A549 (cell line): ENCODE measurements around the gene RAB30. TPM values are rescaled to one million over a fixed set of nuclear protein-coding genes. Genes with fewer than 3 reads are reported as not detected.

Source experiments
- ATAC-seq, 2 experiments: fragments of 200-7000 bp in 1 of 2; fragments of >200 bp in 1 of 2; cut with Nextera tagmentation in 1 of 2; cut with Tn5 transposase in 1 of 2; 3 replicates each; pipeline versions ENCODE4 v1.8.0 to v1.9.1; 2018 to 2020; ENCODE audit warnings: mild to moderate bottlenecking in 1 of 2, moderate library complexity in 1 of 2
- CTCF ChIA-PET: fragments of 300-600 bp; sonication (Branson Sonifier 250); formaldehyde crosslinking; extraction: SDS; loops from one replicate; lab custom pipeline; 2021; ENCODE audit warnings: antibody characterized with exemption, inconsistent platforms; lab: Yijun Ruan, JAX
- POLR2A ChIA-PET: fragments of 350-600 bp; formaldehyde crosslinking; extraction: SDS; loops from one replicate; lab custom pipeline; 2021; ENCODE audit warnings: antibody characterized with exemption, inconsistent platforms; lab: Yijun Ruan, JAX
- DNase-seq, 2 experiments: peaks; one replicate each; pipeline versions ENCODE4 v3.0.0 to v3.0.0-alpha.2; 2011 to 2016; ENCODE audit warnings: low read depth in 1 of 2, low spot score in 1 of 2
- FAIRE-seq: peaks from 2 replicates; lab custom pipeline; 2011; peaks lifted over from hg19 to GRCh38; lab: Jason Lieb, UNC
- H3K27ac ChIP-seq, 2 experiments: fragments of >200 bp; sonication (Bioruptor Twin); formaldehyde crosslinking; 3 replicates each; pipeline ENCODE4 v1.5.1; 2016 to 2017
- H3K4me1 ChIP-seq: fragments of >200 bp; sonication (Bioruptor Twin); formaldehyde crosslinking; 3 replicates; pipeline ENCODE4 v1.6.1; 2016
- H3K4me2 ChIP-seq: fragments of >200 bp; sonication (Bioruptor Twin); formaldehyde crosslinking; 3 replicates; pipeline ENCODE4 v1.6.1; 2016
- H3K4me3 ChIP-seq: fragments of >200 bp; sonication (Bioruptor Twin); formaldehyde crosslinking; 3 replicates; pipeline ENCODE4 v1.5.1; 2016
- H3K9me3 ChIP-seq: fragments of >200 bp; sonication (Bioruptor Twin); formaldehyde crosslinking; 3 replicates; pipeline ENCODE4 v1.6.1; 2016
- CHD2 ChIP-seq: fragments of 150-350 bp; IDR thresholded peaks from 2 replicates; pipeline ENCODE4 v1.6.1; 2014; ENCODE audit warnings: low read length; ENCODE audit not compliant: partially characterized antibody
- EHF ChIP-seq: fragments of 250-450 bp; sonication (Bioruptor Pico); IDR thresholded peaks from 2 replicates; pipeline ENCODE4 v1.5.0; 2020; ENCODE audit warnings: mild to moderate bottlenecking
- EP300 ChIP-seq, 2 experiments: fragments of >200 bp; sonication (Bioruptor Twin); formaldehyde crosslinking; IDR thresholded peaks; 2 replicates in 1 of 2; 3 replicates in 1 of 2; pipeline ENCODE4 v1.6.1; 2016 to 2017
- ESRRA ChIP-seq: fragments of 150-350 bp; IDR thresholded peaks from 2 replicates; pipeline ENCODE4 v1.6.1; 2014; ENCODE audit warnings: mild to moderate bottlenecking, low read length, borderline replicate concordance
- FOSB ChIP-seq: fragments of 250-450 bp; sonication (Bioruptor Pico); IDR thresholded peaks from 2 replicates; pipeline ENCODE4 v1.5.0; 2020; ENCODE audit warnings: mild to moderate bottlenecking, moderate library complexity
- HEYL ChIP-seq: fragments of 250-450 bp; sonication (Bioruptor Pico); IDR thresholded peaks from 2 replicates; pipeline ENCODE4 v1.8.0; 2021; ENCODE audit warnings: mild to moderate bottlenecking, moderate library complexity
- HOXB5 ChIP-seq: fragments of 250-450 bp; sonication (Bioruptor Pico); IDR thresholded peaks from 2 replicates; pipeline ENCODE4 v1.5.0; 2020; ENCODE audit warnings: mild to moderate bottlenecking, moderate library complexity
- POLR2AphosphoS2 ChIP-seq: conservative IDR thresholded peaks from 2 replicates; pipeline ENCODE4 v1.6.1; 2012; ENCODE audit warnings: low read length, improper control_type of control experiment, inconsistent platforms
- RFX5 ChIP-seq: fragments of 450-650 bp; IDR thresholded peaks from 2 replicates; pipeline ENCODE4 v1.7.1; 2014; ENCODE audit warnings: antibody characterized with exemption, mild to moderate bottlenecking, moderate library complexity
- SMC3 ChIP-seq: fragments of >200 bp; sonication (Bioruptor Twin); formaldehyde crosslinking; IDR thresholded peaks from 3 replicates; pipeline ENCODE4 v1.6.1; 2018; ENCODE audit warnings: inconsistent platforms
- TP53 ChIP-seq: fragments of 250-450 bp; sonication (Bioruptor Pico); IDR thresholded peaks from 2 replicates; pipeline ENCODE4 v1.5.0; 2021; ENCODE audit warnings: mild to moderate bottlenecking, moderate library complexity
- ZNF302 ChIP-seq: fragments of 250-450 bp; sonication (Bioruptor Pico); IDR thresholded peaks from 2 replicates; pipeline ENCODE4 v1.9.0; 2021; ENCODE audit warnings: inconsistent platforms, mild to moderate bottlenecking, moderate library complexity
- ZSCAN20 ChIP-seq: fragments of 250-450 bp; sonication (Bioruptor Pico); IDR thresholded peaks from 2 replicates; pipeline ENCODE4 v1.8.0; 2022; ENCODE audit warnings: mild to moderate bottlenecking, moderate library complexity
- WGBS: methylation state at CpG from one replicate; pipeline ENCODE4 v1.1.6; 2017; ENCODE audit errors: missing lambda C conversion rate; 5-methylcytosine and 5-hydroxymethylcytosine counted together
- polyA plus RNA-seq, 4 experiments: library from polyadenylated mRNA; depleted of rRNA in 3 of 4; stranded (reverse); fragments of >200 nt; fragmentation: RNase III in 1 of 4; extraction: RNeasy Plus Mini Kit Qiagen cat#74134 plus additional on column Dnase treatment in 1 of 4; gene quantifications; 2 replicates in 3 of 4; 3 replicates in 1 of 4; pipeline ENCODE4 v1.2.3, GENCODE V29; 2011 to 2017
- TF ChIP-seq, protein P1 (sequence below): fragments of 250-450 bp; sonication (Bioruptor Pico); IDR thresholded peaks from 2 replicates; pipeline ENCODE4 v1.5.0; 2021; ENCODE audit warnings: mild to moderate bottlenecking, moderate library complexity, borderline replicate concordance
- TF ChIP-seq, protein P2 (sequence below): fragments of 150-350 bp; IDR thresholded peaks from 2 replicates; pipeline ENCODE4 v1.6.1; 2014; ENCODE audit warnings: low read depth, mild to moderate bottlenecking, low read length
- TF ChIP-seq, protein P3 (sequence below): IDR thresholded peaks from 2 replicates; pipeline ENCODE4 v1.6.1; 2012
- TF ChIP-seq, protein P4 (sequence below): fragments of 200-600 bp; sonication (generic); IDR thresholded peaks from 2 replicates; pipeline ENCODE4 v1.6.1; 2016; ENCODE audit warnings: antibody characterized with exemption, mild to moderate bottlenecking, moderate library complexity
- TF ChIP-seq, protein P5 (sequence below): fragments of 450-650 bp; IDR thresholded peaks from 2 replicates; pipeline ENCODE4 v1.6.1; 2014; ENCODE audit warnings: antibody characterized with exemption
- TF ChIP-seq, protein P6 (sequence below): fragments of >200 bp; sonication (Bioruptor Twin); formaldehyde crosslinking; IDR thresholded peaks from 2 replicates; pipeline ENCODE4 v1.6.1; 2016

Gene RAB30
- polyA plus RNA-seq, 2 of the 4 experiments (the other 2 are of a cell fraction) = 4.2 to 6.2 TPM

DNA sequence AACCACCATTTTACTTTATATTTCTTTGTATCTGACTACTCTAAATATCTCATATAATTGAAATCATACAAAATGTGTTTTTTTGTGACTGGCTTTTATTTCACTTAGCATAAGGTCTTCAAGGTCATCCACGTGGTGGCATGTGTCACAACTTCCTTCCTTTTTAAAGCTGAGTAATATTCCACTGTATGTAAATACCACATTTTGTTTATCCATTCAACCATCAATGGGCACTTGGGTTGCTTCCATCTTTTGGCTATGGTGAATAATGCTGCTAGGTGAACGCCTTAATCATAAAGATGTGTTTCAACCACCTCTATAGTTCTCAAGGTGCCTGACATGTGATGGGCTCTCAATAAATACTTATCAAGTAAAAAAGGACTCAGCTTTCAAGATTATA lies 15.5 kb downstream of the RAB30 start:
- FAIRE-seq (no peak), DNase-seq (no peak), ATAC-seq (no peak)
- Histone ChIP-seq H3K4me1 (peaks cover 18% of the 10 kb centered on the region), H3K27ac (no peak overlapping the region), H3K4me2 (no peak overlapping the region), H3K4me3 (no peak overlapping the region), H3K9me3 (no peaks in the 10 kb centered on the region)
- WGBS = 63% methylated on average over 2 of the region's 2 CpGs
- TF ChIP-seq ZSCAN20 (no peak), HEYL (no peak), RFX5 (no peak), FOSB (CRISPR knock-in tag) (no peak), HOXB5 (CRISPR knock-in tag) (no peak), ESRRA (no peak)
- TF ChIP-seq, protein P1, sequence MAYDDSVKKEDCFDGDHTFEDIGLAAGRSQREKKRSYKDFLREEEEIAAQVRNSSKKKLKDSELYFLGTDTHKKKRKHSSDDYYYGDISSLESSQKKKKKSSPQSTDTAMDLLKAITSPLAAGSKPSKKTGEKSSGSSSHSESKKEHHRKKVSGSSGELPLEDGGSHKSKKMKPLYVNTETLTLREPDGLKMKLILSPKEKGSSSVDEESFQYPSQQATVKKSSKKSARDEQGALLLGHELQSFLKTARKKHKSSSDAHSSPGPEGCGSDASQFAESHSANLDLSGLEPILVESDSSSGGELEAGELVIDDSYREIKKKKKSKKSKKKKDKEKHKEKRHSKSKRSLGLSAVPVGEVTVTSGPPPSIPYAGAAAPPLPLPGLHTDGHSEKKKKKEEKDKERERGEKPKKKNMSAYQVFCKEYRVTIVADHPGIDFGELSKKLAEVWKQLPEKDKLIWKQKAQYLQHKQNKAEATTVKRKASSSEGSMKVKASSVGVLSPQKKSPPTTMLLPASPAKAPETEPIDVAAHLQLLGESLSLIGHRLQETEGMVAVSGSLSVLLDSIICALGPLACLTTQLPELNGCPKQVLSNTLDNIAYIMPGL = no peak
- TF ChIP-seq, protein P2, sequence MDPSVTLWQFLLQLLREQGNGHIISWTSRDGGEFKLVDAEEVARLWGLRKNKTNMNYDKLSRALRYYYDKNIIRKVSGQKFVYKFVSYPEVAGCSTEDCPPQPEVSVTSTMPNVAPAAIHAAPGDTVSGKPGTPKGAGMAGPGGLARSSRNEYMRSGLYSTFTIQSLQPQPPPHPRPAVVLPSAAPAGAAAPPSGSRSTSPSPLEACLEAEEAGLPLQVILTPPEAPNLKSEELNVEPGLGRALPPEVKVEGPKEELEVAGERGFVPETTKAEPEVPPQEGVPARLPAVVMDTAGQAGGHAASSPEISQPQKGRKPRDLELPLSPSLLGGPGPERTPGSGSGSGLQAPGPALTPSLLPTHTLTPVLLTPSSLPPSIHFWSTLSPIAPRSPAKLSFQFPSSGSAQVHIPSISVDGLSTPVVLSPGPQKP = no peak
- TF ChIP-seq, protein P3, sequence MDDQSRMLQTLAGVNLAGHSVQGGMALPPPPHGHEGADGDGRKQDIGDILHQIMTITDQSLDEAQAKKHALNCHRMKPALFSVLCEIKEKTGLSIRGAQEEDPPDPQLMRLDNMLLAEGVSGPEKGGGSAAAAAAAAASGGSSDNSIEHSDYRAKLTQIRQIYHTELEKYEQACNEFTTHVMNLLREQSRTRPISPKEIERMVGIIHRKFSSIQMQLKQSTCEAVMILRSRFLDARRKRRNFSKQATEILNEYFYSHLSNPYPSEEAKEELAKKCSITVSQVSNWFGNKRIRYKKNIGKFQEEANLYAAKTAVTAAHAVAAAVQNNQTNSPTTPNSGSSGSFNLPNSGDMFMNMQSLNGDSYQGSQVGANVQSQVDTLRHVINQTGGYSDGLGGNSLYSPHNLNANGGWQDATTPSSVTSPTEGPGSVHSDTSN = no peak
- TF ChIP-seq, protein P4, sequence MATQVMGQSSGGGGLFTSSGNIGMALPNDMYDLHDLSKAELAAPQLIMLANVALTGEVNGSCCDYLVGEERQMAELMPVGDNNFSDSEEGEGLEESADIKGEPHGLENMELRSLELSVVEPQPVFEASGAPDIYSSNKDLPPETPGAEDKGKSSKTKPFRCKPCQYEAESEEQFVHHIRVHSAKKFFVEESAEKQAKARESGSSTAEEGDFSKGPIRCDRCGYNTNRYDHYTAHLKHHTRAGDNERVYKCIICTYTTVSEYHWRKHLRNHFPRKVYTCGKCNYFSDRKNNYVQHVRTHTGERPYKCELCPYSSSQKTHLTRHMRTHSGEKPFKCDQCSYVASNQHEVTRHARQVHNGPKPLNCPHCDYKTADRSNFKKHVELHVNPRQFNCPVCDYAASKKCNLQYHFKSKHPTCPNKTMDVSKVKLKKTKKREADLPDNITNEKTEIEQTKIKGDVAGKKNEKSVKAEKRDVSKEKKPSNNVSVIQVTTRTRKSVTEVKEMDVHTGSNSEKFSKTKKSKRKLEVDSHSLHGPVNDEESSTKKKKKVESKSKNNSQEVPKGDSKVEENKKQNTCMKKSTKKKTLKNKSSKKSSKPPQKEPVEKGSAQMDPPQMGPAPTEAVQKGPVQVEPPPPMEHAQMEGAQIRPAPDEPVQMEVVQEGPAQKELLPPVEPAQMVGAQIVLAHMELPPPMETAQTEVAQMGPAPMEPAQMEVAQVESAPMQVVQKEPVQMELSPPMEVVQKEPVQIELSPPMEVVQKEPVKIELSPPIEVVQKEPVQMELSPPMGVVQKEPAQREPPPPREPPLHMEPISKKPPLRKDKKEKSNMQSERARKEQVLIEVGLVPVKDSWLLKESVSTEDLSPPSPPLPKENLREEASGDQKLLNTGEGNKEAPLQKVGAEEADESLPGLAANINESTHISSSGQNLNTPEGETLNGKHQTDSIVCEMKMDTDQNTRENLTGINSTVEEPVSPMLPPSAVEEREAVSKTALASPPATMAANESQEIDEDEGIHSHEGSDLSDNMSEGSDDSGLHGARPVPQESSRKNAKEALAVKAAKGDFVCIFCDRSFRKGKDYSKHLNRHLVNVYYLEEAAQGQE = no peak
- ChIA-PET POLR2A (no interaction called here), CTCF (no interaction called here)

DNA sequence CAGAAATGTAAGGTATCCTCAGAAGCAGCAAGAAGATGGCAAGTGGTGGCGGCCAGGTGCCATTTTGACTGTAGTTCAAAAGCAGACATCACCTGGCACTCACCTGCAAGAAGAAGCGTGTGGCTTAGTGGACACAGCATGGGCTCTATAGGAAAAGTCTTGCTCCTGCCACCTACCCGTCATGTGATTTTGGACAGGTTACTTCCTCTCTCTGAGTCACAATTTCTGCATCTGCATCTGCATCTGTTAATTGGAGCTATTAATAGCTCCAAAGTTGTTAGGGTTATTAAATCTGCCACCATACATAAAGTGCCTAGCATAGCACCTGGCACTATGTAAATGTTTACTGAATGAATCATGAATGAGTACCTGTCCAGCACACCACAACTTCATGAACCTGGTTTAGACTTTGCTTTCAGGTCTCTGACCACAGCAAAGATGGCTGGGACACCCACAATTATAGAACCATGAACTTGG lies 16.8 kb downstream of the RAB30 start:
- no peak overlapping the region for H3K4me2 ChIP-seq
- H3K4me1 ChIP-seq = peaks cover 18% of the 10 kb centered on the region
- ATAC-seq = no peak
- 92% methylated on average over 3 of the region's 3 CpGs for WGBS
- ChIA-PET CTCF (no interaction called here), POLR2A (no interaction called here)
- no peak for FAIRE-seq
- H3K4me3 ChIP-seq = no peak overlapping the region
- H3K9me3 ChIP-seq = 0 out of 3 replicates have a peak, but pooled peaks cover 3% of the 10 kb centered on the region
- no peak for DNase-seq
- TF ChIP-seq SMC3 = no peak
- TF ChIP-seq EP300 (IDR thresholded peaks at IDR 0.05) = no peak
- TF ChIP-seq POLR2AphosphoS2 = no peak
- TF ChIP-seq, protein P5, sequence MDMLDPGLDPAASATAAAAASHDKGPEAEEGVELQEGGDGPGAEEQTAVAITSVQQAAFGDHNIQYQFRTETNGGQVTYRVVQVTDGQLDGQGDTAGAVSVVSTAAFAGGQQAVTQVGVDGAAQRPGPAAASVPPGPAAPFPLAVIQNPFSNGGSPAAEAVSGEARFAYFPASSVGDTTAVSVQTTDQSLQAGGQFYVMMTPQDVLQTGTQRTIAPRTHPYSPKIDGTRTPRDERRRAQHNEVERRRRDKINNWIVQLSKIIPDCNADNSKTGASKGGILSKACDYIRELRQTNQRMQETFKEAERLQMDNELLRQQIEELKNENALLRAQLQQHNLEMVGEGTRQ = no peak
- TF ChIP-seq, protein P6, sequence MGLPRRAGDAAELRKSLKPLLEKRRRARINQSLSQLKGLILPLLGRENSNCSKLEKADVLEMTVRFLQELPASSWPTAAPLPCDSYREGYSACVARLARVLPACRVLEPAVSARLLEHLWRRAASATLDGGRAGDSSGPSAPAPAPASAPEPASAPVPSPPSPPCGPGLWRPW = no peak
- TF ChIP-seq CHD2 = no peak
- TF ChIP-seq TP53 (CRISPR knock-in tag) = no peak
- no peak for TF ChIP-seq ZNF302 (CRISPR knock-in tag)
- no peak for TF ChIP-seq EHF (CRISPR knock-in tag)
- no peak overlapping the region for H3K27ac ChIP-seq
